ENCODE results near the gene NEMP2. TPM values are rescaled to one million over a fixed set of nuclear protein-coding genes. Genes with fewer than 3 reads are reported as not detected.

The NEMP2 gene
- polyA plus RNA-seq, 1 donor from 2014 or later: 1.1 TPM

DNA sequence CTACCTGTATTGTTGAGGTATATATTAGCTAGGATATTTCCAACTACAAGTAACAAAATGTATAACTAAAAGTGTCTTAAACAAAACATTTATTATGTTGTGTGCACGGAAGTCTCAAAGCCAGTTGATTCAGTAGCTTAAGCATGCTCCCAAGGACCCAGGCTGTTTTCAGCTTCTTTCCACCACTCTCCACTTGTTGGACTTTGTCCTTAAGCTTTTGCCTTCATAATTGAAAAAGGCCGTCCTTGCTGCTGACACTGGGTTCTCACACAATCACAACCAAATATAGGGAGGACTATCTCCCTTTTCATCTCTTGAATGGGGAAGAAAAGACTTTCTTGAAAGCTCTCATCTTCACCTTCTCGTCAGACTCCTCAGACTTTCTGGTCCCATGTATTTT lies 12.2 kb upstream of the NEMP2 start:
- Histone ChIP-seq H3K4me2 (ENCODE audit: low read length) (no peak overlapping the region), H3K4me3 (ENCODE audit: low read length) (no peak overlapping the region), H3K9me2 (ENCODE audit: insufficient read depth, low read length) (no peaks in the 10 kb centered on the region), H3K9me3 (ENCODE audit: low read length) (no peaks in the 10 kb centered on the region), H3F3A (ENCODE audit: insufficient read depth, low read length, poor library complexity, severe bottlenecking) (no peaks in the 10 kb centered on the region), H3K27me3 (ENCODE audit: insufficient read depth, low read depth, low read length) (no peaks in the 10 kb centered on the region), H2AFZ (ENCODE audit: low read depth, low read length) (no peak overlapping the region), H4K20me1 (ENCODE audit: insufficient read depth) (no peaks in the 10 kb centered on the region), H3K79me2 (replicated peaks; ENCODE audit: insufficient read depth, low read length) (no peaks in the 10 kb centered on the region), H3K36me3 (ENCODE audit: insufficient read depth, low read length) (no peaks in the 10 kb centered on the region), H3K27ac (ENCODE audit: low read length) (no peak overlapping the region), H3K9ac (ENCODE audit: low read length) (no peak overlapping the region)
- TF ChIP-seq, protein P1, sequence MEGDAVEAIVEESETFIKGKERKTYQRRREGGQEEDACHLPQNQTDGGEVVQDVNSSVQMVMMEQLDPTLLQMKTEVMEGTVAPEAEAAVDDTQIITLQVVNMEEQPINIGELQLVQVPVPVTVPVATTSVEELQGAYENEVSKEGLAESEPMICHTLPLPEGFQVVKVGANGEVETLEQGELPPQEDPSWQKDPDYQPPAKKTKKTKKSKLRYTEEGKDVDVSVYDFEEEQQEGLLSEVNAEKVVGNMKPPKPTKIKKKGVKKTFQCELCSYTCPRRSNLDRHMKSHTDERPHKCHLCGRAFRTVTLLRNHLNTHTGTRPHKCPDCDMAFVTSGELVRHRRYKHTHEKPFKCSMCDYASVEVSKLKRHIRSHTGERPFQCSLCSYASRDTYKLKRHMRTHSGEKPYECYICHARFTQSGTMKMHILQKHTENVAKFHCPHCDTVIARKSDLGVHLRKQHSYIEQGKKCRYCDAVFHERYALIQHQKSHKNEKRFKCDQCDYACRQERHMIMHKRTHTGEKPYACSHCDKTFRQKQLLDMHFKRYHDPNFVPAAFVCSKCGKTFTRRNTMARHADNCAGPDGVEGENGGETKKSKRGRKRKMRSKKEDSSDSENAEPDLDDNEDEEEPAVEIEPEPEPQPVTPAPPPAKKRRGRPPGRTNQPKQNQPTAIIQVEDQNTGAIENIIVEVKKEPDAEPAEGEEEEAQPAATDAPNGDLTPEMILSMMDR (IDR thresholded peaks at IDR 0.05; ENCODE audit: poor library complexity, severe bottlenecking): no peak
- TF ChIP-seq EZH2 (IDR thresholded peaks at IDR 0.05; ENCODE audit: borderline replicate concordance, insufficient read depth, low read length, poor library complexity, severe bottlenecking) (no peak), EP300 (conservative IDR thresholded peaks at IDR 0.05; ENCODE audit: poor library complexity, severe bottlenecking) (no peak), SMC3 (conservative IDR thresholded peaks at IDR 0.05; ENCODE audit: poor library complexity) (no peak), MXI1 (conservative IDR thresholded peaks at IDR 0.05; ENCODE audit: poor library complexity, severe bottlenecking) (no peak), RAD21 (conservative IDR thresholded peaks at IDR 0.05) (no peak), POLR2AphosphoS5 (IDR thresholded peaks at IDR 0.05) (no peak)
- TF ChIP-seq, protein P2, sequence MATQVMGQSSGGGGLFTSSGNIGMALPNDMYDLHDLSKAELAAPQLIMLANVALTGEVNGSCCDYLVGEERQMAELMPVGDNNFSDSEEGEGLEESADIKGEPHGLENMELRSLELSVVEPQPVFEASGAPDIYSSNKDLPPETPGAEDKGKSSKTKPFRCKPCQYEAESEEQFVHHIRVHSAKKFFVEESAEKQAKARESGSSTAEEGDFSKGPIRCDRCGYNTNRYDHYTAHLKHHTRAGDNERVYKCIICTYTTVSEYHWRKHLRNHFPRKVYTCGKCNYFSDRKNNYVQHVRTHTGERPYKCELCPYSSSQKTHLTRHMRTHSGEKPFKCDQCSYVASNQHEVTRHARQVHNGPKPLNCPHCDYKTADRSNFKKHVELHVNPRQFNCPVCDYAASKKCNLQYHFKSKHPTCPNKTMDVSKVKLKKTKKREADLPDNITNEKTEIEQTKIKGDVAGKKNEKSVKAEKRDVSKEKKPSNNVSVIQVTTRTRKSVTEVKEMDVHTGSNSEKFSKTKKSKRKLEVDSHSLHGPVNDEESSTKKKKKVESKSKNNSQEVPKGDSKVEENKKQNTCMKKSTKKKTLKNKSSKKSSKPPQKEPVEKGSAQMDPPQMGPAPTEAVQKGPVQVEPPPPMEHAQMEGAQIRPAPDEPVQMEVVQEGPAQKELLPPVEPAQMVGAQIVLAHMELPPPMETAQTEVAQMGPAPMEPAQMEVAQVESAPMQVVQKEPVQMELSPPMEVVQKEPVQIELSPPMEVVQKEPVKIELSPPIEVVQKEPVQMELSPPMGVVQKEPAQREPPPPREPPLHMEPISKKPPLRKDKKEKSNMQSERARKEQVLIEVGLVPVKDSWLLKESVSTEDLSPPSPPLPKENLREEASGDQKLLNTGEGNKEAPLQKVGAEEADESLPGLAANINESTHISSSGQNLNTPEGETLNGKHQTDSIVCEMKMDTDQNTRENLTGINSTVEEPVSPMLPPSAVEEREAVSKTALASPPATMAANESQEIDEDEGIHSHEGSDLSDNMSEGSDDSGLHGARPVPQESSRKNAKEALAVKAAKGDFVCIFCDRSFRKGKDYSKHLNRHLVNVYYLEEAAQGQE (IDR thresholded peaks at IDR 0.05; ENCODE audit: borderline replicate concordance): no peak

DNA sequence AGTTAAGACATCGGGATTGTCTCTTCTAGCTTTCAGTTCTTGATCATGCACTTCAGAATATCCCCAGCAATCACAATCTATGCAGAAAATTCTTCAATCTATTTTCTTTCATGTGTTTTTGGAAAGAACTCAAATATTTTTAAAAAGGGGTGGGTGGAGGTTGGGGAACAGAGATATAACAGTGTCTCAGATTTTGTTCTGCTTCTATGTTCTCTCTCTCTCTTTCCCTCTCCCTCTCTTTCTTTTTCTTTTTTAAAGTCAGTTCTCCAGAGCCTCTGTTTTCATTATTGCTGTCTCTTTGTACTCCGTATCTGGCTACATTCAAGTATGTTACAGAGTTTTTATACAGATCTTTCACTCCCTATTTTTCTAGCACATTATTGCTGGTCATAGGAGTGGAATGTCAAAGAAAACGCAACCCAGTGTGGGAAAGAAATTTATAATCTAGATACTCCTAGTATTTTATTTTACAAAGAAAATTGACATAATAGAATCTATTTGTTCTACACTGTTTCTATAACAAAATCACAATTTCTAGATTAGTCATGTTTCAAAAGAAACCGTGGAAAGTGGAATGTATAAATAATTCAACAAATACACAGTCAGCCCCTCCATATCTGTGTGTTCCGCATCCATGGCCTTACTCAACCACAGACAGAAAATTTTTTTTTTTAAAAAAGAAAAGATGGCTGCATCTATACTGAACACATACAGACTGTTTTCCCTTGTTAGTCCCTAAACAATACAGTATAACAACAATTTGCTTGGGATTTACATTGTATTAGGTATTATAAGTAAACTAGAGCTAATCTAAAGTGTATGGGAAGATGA lies 11.2 kb upstream of the NEMP2 start:
- Histone ChIP-seq H3K4me2 (ENCODE audit: low read length) (no peak overlapping the region), H3K9ac (ENCODE audit: low read length) (no peak overlapping the region)
- TF ChIP-seq MXI1 (conservative IDR thresholded peaks at IDR 0.05; ENCODE audit: poor library complexity, severe bottlenecking) (no peak), TAF1 (IDR thresholded peaks at IDR 0.05; ENCODE audit: low read depth) (no peak), POLR2AphosphoS5 (IDR thresholded peaks at IDR 0.05) (no peak), SMC3 (conservative IDR thresholded peaks at IDR 0.05; ENCODE audit: poor library complexity) (no peak)
- TF ChIP-seq, protein P2 (IDR thresholded peaks at IDR 0.05; ENCODE audit: borderline replicate concordance): no peak
- TF ChIP-seq, protein P1 (IDR thresholded peaks at IDR 0.05; ENCODE audit: poor library complexity, severe bottlenecking): no peak

More for the DNA sequence above, 11.2 kb upstream of the NEMP2 start:
- H3K9me3 ChIP-seq (ENCODE audit: low read length): no peaks in the 10 kb centered on the region
- H3F3A ChIP-seq (ENCODE audit: insufficient read depth, low read length, poor library complexity, severe bottlenecking): no peaks in the 10 kb centered on the region
- no peaks in the 10 kb centered on the region for H3K36me3 ChIP-seq (ENCODE audit: insufficient read depth, low read length)
- H3K27ac ChIP-seq (ENCODE audit: low read length): no peak overlapping the region
- H3K9me2 ChIP-seq (ENCODE audit: insufficient read depth, low read length): no peaks in the 10 kb centered on the region
- H3K27me3 ChIP-seq (ENCODE audit: insufficient read depth, low read depth, low read length): no peaks in the 10 kb centered on the region
- H3K79me2 ChIP-seq (replicated peaks; ENCODE audit: insufficient read depth, low read length): no peaks in the 10 kb centered on the region
- H3K4me3 ChIP-seq (ENCODE audit: low read length): no peak overlapping the region
- no peak overlapping the region for H2AFZ ChIP-seq (ENCODE audit: low read depth, low read length)
- no peaks in the 10 kb centered on the region for H4K20me1 ChIP-seq (ENCODE audit: insufficient read depth)
